ENCODE measurements around the gene ABCA10.
A peak's percentile ranks its signal among the peaks of the same experiment; 100 is the strongest.

The ABCA10 gene

GRCh38 chr17:69231521-69231920 lies 2.9 kb upstream of the ABCA10 start:
- TF ChIP-seq, protein P1, sequence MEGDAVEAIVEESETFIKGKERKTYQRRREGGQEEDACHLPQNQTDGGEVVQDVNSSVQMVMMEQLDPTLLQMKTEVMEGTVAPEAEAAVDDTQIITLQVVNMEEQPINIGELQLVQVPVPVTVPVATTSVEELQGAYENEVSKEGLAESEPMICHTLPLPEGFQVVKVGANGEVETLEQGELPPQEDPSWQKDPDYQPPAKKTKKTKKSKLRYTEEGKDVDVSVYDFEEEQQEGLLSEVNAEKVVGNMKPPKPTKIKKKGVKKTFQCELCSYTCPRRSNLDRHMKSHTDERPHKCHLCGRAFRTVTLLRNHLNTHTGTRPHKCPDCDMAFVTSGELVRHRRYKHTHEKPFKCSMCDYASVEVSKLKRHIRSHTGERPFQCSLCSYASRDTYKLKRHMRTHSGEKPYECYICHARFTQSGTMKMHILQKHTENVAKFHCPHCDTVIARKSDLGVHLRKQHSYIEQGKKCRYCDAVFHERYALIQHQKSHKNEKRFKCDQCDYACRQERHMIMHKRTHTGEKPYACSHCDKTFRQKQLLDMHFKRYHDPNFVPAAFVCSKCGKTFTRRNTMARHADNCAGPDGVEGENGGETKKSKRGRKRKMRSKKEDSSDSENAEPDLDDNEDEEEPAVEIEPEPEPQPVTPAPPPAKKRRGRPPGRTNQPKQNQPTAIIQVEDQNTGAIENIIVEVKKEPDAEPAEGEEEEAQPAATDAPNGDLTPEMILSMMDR (IDR thresholded peaks at IDR 0.05; ENCODE audit: low read depth, low read length) = no peak
- in situ Hi-C loops (cut with HindIII; ENCODE audit: low sequenced_read_pairs) = no loop called here
- H3K4me3 ChIP-seq (ENCODE audit: low read depth, low read length) = no peak overlapping the region
- no peak for DNase-seq (ENCODE audit: low read depth, low spot score)

GRCh38 chr17:69230939-69231338 lies 2.3 kb upstream of the ABCA10 start:
- in situ Hi-C loops (cut with HindIII; ENCODE audit: low sequenced_read_pairs) = no loop called here
- no peak for DNase-seq (ENCODE audit: low read depth, low spot score)
- TF ChIP-seq, protein P1 (IDR thresholded peaks at IDR 0.05; ENCODE audit: low read depth, low read length) = no peak
- H3K4me3 ChIP-seq (ENCODE audit: low read depth, low read length) = no peak overlapping the region

DNA sequence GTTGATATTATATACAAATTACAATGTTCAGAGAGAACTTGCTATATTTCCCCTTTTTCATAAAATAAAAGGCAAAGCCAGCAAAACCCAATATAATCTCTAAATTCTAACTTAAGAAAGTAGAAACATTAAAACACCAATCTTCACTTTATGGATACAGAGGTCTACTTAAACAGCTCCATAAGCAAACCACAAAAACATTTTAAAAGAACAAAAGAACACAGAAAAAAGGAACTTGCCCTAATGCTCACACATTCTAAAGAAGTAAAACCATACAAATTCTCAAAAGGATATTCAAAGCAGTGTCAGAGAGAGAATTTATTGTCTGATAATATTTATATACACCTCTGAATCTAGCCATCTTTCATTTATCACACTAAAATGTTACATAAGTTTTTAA lies 606 bp downstream of the ABCA10 start:
- in situ Hi-C loops (cut with HindIII; ENCODE audit: low sequenced_read_pairs) = no loop called here
- no peak overlapping the region for H3K4me3 ChIP-seq (ENCODE audit: low read depth, low read length)
- DNase-seq (ENCODE audit: low read depth, low spot score) = no peak
- TF ChIP-seq, protein P1 (IDR thresholded peaks at IDR 0.05; ENCODE audit: low read depth, low read length) = no peak

GRCh38 chr17:69227541-69227940 lies 1.1 kb downstream of the ABCA10 start:
- TF ChIP-seq, protein P1 (IDR thresholded peaks at IDR 0.05; ENCODE audit: low read depth, low read length) = no peak
- H3K4me3 ChIP-seq (ENCODE audit: low read depth, low read length) = no peak overlapping the region
- DNase-seq (ENCODE audit: low read depth, low spot score) = no peak
- in situ Hi-C loops (cut with HindIII; ENCODE audit: low sequenced_read_pairs) = no loop called here

DNA sequence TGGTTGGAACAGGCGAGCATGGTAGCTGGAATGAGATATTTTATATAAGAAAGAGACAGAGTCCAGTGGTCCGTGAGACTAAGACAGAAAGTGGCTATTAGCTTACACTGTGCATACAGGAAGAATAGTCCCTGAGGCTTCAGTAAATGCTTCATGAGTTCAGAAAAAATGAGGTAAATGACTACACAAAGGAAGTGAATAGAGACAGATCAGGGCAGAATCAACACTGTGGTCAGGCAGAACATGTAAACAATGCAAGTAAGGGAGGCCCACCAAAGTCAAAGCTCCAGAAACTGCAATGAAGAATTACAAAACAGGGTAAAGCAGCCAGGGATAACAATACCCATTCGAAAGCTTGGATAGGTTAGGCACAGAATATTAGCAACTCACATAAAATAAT lies 4.8 kb downstream of the ABCA10 start:
- DNase-seq (ENCODE audit: low read depth, low spot score) = peak; percentile 73
- in situ Hi-C loops (cut with HindIII; ENCODE audit: low sequenced_read_pairs) = no loop called here
- TF ChIP-seq, protein P1 (IDR thresholded peaks at IDR 0.05; ENCODE audit: low read depth, low read length) = no peak
- H3K4me3 ChIP-seq (ENCODE audit: low read depth, low read length) = no peak overlapping the region

GRCh38 chr17:69222707-69223258 lies 5.8 kb downstream of the ABCA10 start:
- H3K4me3 ChIP-seq (ENCODE audit: low read depth, low read length) = no peak overlapping the region
- in situ Hi-C loops (cut with HindIII; ENCODE audit: low sequenced_read_pairs) = no loop called here
- TF ChIP-seq, protein P1 (IDR thresholded peaks at IDR 0.05; ENCODE audit: low read depth, low read length) = no peak
- no peak for DNase-seq (ENCODE audit: low read depth, low spot score)

GRCh38 chr17:69220098-69220497 lies 8.5 kb downstream of the ABCA10 start:
- TF ChIP-seq, protein P1 (IDR thresholded peaks at IDR 0.05; ENCODE audit: low read depth, low read length) = no peak
- H3K4me3 ChIP-seq (ENCODE audit: low read depth, low read length) = no peak overlapping the region
- in situ Hi-C loops (cut with HindIII; ENCODE audit: low sequenced_read_pairs) = no loop called here
- DNase-seq (ENCODE audit: low read depth, low spot score) = no peak

Data from astrocyte of the spinal cord (primary cell).